ENCODE data around the gene CEP112. TPM values are rescaled to one million over a fixed set of nuclear protein-coding genes. Genes with fewer than 3 reads are reported as not detected.

The CEP112 gene
- total and polyA plus RNA-seq, 9 of the 15 experiments (the other 6 are each of a cell fraction or from before 2014, with no cell fraction given): 0.84 TPM; not detected in 8

DNA sequence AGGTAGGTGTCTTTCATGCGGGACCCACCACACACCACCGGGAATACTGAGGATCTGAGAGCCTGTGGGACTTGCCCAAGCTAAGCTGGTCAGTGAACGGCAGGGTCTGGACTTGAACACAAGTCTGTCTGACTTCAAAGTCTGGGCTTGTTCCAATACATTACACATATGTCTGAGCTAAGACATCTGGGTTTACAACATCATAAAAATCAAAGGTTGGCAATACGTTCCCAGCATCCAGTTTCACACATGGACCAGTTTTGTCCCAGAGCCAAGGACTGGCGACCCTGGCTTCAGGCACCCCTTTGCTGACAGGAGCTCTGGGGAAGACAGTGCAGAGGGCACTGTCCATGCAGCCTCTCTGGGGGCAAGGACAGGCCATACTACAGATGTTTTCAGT is 602.6 kb downstream of the CEP112 start:
- DNase-seq (ENCODE audit: extremely low read depth in 1 of 4, low spot score in 3 of 4) (no peak), ATAC-seq (no peak), FAIRE-seq (no peak)
- no peak overlapping the region for H3K27ac ChIP-seq (ENCODE audit: extremely low read depth, low read depth, low read length)
- ChIA-PET CTCF (ENCODE audit: low intra/inter-chr PET ratio) (no interaction called here), POLR2A (no interaction called here)
- H3K9me1 ChIP-seq (ENCODE audit: control insufficient read depth, insufficient read depth, low read length): no peaks in the 10 kb centered on the region
- H3K4me3 ChIP-seq: no peak overlapping the region
- no peaks in the 10 kb centered on the region for H3K4me1 ChIP-seq (replicated peaks in 1 of 2; ENCODE audit: control insufficient read depth in 2 of 2, insufficient read depth in 2 of 2, low read length in 2 of 2)
- no peaks in the 10 kb centered on the region for H3K9me3 ChIP-seq (replicated peaks; ENCODE audit: control insufficient read depth, insufficient read depth, low read depth, low read length)
- 0% methylated on average over 5 of the region's 5 CpGs for WGBS (ENCODE audit: insufficient coverage, low coverage, missing lambda C conversion rate)
- H3K79me2 ChIP-seq (ENCODE audit: control insufficient read depth, insufficient read depth, low read length): no peaks in the 10 kb centered on the region
- intact Hi-C loops (cut with micrococcal nuclease) (no loop called here), in situ Hi-C loops (cut with MboI) (no loop called here)
- TF ChIP-seq, protein P1, sequence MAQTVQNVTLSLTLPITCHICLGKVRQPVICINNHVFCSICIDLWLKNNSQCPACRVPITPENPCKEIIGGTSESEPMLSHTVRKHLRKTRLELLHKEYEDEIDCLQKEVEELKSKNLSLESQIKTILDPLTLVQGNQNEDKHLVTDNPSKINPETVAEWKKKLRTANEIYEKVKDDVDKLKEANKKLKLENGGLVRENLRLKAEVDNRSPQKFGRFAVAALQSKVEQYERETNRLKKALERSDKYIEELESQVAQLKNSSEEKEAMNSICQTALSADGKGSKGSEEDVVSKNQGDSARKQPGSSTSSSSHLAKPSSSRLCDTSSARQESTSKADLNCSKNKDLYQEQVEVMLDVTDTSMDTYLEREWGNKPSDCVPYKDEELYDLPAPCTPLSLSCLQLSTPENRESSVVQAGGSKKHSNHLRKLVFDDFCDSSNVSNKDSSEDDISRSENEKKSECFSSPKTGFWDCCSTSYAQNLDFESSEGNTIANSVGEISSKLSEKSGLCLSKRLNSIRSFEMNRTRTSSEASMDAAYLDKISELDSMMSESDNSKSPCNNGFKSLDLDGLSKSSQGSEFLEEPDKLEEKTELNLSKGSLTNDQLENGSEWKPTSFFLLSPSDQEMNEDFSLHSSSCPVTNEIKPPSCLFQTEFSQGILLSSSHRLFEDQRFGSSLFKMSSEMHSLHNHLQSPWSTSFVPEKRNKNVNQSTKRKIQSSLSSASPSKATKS (CRISPR knock-in tag; IDR thresholded peaks at IDR 0.05): no peak
- no peak for TF ChIP-seq HMBOX1 (IDR thresholded peaks at IDR 0.05)
- no peak for TF ChIP-seq RAD51 (IDR thresholded peaks at IDR 0.05; ENCODE audit: borderline replicate concordance, low read depth)
- TF ChIP-seq, protein P2, sequence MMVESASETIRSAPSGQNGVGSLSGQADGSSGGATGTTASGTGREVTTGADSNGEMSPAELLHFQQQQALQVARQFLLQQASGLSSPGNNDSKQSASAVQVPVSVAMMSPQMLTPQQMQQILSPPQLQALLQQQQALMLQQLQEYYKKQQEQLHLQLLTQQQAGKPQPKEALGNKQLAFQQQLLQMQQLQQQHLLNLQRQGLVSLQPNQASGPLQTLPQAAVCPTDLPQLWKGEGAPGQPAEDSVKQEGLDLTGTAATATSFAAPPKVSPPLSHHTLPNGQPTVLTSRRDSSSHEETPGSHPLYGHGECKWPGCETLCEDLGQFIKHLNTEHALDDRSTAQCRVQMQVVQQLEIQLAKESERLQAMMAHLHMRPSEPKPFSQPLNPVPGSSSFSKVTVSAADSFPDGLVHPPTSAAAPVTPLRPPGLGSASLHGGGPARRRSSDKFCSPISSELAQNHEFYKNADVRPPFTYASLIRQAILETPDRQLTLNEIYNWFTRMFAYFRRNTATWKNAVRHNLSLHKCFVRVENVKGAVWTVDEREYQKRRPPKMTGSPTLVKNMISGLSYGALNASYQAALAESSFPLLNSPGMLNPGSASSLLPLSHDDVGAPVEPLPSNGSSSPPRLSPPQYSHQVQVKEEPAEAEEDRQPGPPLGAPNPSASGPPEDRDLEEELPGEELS (CRISPR knock-in tag; IDR thresholded peaks at IDR 0.05; ENCODE audit: borderline replicate concordance): no peak
- no peak for TF ChIP-seq ZKSCAN8 (CRISPR knock-in tag; IDR thresholded peaks at IDR 0.05)
- no peak for TF ChIP-seq BRD9 (IDR thresholded peaks at IDR 0.05; ENCODE audit: low read depth, partially characterized antibody)
- TF ChIP-seq ILF3 (IDR thresholded peaks at IDR 0.05; ENCODE audit: borderline replicate concordance): no peak
- no peaks in the 10 kb centered on the region for H3K36me3 ChIP-seq (ENCODE audit: control insufficient read depth, insufficient read depth, low read length)
- H3K4me2 ChIP-seq (ENCODE audit: insufficient read depth, low read length): no peak overlapping the region
- no peak overlapping the region for H3K9ac ChIP-seq (ENCODE audit: insufficient read depth in 1 of 2, low read depth in 2 of 2, low read length in 2 of 2)
- H4K20me1 ChIP-seq (replicated peaks; ENCODE audit: control insufficient read depth, insufficient read depth, low read length): 0 out of 2 replicates have a peak, but pooled peaks cover 4% of the 10 kb centered on the region
- no TSS peak for BruUV-seq (replicated peaks)
- H3K27me3 ChIP-seq (ENCODE audit: control insufficient read depth in 2 of 2, insufficient read depth in 2 of 2, low read length in 2 of 2): peaks cover 2 to 37% of the 10 kb centered on the region in 2 experiments; a peak in 3 of 5 replicates
- H2AFZ ChIP-seq (ENCODE audit: low read depth, low read length): no peak overlapping the region
